Activated CD4-positive, alpha-beta T cell treated with anti-CD3 and anti-CD28 coated beads, Interleukin-2, amount 10 ng/mL, durations not matched to agents 7 days and 5 days (primary cell): ENCODE data around the gene DYNLRB2. TPM values are rescaled to one million over a fixed set of nuclear protein-coding genes. Genes with fewer than 3 reads are reported as not detected.

ENCODE experiments used
- CTCF ChIA-PET: fragments of 350-600 bp; sonication (Branson Sonifier 250); formaldehyde crosslinking; loops from one replicate; lab custom pipeline; 2021; ENCODE audit warnings: antibody characterized with exemption; lab: Charles Lee
- POLR2A ChIA-PET: fragments of 350-600 bp; sonication (Branson Sonifier 250); formaldehyde crosslinking; loops from one replicate; lab custom pipeline; 2021; ENCODE audit warnings: antibody characterized with exemption; lab: Charles Lee
- DNase-seq: peaks from one replicate; pipeline ENCODE4 v3.0.0-alpha.2; 2020
- H3K27ac Mint-ChIP-seq: one replicate; pipeline ENCODE4 v1.8.0; 2021; ENCODE audit warnings: mild to moderate bottlenecking, moderate library complexity, mixed read lengths
- H3K27me3 Mint-ChIP-seq: one replicate; pipeline ENCODE4 v1.8.0; 2021; ENCODE audit warnings: mixed read lengths
- H3K36me3 Mint-ChIP-seq: one replicate; pipeline ENCODE4 v1.8.0; 2021; ENCODE audit warnings: low read depth, mixed read lengths
- H3K4me1 Mint-ChIP-seq: one replicate; pipeline ENCODE4 v1.8.0; 2021; ENCODE audit warnings: mixed read lengths
- H3K4me3 Mint-ChIP-seq: one replicate; pipeline ENCODE4 v1.8.0; 2021; ENCODE audit warnings: mild to moderate bottlenecking, moderate library complexity, mixed read lengths
- H3K9me3 Mint-ChIP-seq: one replicate; pipeline ENCODE4 v1.8.0; 2021; ENCODE audit warnings: mixed read lengths
- total RNA-seq, 2 experiments: library from RNA; stranded (reverse); gene quantifications; one replicate each; pipeline ENCODE4 v1.2.3, GENCODE V29; 2021

Gene DYNLRB2
- total RNA-seq, 2 experiments from 2014 or later, result 0.62 TPM; not detected in 1

DNA sequence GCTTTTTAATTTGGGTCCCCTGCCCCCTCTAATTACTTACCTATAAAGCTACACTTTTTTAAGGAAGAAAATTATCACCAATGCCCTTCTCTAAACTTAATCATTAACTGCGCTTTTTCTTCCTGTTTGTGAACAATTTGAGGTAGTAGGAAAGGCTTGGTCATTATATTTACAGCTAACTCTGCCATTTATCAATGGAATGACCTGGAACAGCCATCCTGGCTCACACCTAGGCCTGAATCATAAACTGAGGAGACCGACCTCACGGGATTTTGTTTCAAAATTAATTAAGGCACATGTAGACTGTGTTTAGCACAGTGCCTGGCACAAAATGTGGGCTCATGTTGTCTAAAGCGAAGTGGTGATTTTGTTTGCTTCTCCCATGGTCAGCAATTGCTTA lies 15.4 kb upstream of the DYNLRB2 start:
- ChIA-PET CTCF (interaction anchor here (0.6 to 4.2 kb wide), 9 partner anchors 13 to 1393 kb away, joined by 3 to 31 read pairs (median 4); no protein-coding TSS in a partner anchor), POLR2A (no interaction called here)
- H3K4me1 Mint-ChIP-seq, result peaks cover 13% of the 10 kb centered on the region
- H3K36me3 Mint-ChIP-seq, result no peaks in the 10 kb centered on the region
- no peak overlapping the region for H3K27ac Mint-ChIP-seq
- no peaks in the 10 kb centered on the region for H3K9me3 Mint-ChIP-seq
- peaks cover 4% of the 10 kb centered on the region for H3K27me3 Mint-ChIP-seq
- no peak for DNase-seq
- no peak overlapping the region for H3K4me3 Mint-ChIP-seq

DNA sequence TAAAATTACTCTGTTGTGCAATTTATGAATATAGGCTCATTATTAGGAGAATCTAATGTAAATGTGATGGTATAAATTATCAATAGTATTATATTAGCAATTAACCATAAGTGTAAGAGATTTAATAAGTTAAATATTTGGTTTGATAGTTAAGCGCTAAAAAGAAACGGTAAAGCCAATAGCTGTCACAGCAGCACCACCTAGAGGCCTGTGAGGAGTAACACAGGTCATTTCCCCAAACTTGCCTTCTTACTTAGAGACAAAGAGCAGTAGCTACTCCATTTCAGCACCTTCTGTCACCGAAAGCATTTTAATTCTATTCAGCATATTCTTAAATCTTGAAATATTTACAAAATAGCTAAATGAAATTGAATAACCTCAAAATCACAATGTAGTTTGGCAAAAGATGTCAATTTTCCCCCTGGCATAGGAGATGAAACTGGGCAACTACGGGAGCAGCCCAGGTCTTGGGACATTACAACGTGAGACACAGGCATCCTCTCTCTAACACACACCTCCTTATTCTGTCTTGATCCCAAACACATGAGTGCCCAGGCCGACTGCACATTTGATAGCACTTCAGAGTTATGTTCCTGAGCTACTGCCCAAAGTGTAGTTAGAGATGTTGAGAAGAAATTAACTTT lies 14.3 kb upstream of the DYNLRB2 start:
- H3K4me3 Mint-ChIP-seq, result no peak overlapping the region
- peaks cover 4% of the 10 kb centered on the region for H3K27me3 Mint-ChIP-seq
- peak; percentile 77 for DNase-seq
- POLR2A ChIA-PET, result interaction anchor here (0.6 kb wide), 1 partner anchor 9 kb away, joined by 3 read pairs; no protein-coding TSS in a partner anchor
- H3K27ac Mint-ChIP-seq, result no peak overlapping the region
- no peaks in the 10 kb centered on the region for H3K36me3 Mint-ChIP-seq
- no peaks in the 10 kb centered on the region for H3K9me3 Mint-ChIP-seq
- CTCF ChIA-PET, result interaction anchor here (0.6 to 4.2 kb wide), 27 partner anchors 8 to 1198 kb away, joined by 3 to 31 read pairs (median 5); no protein-coding TSS in a partner anchor
- peaks cover 13% of the 10 kb centered on the region for H3K4me1 Mint-ChIP-seq

DNA sequence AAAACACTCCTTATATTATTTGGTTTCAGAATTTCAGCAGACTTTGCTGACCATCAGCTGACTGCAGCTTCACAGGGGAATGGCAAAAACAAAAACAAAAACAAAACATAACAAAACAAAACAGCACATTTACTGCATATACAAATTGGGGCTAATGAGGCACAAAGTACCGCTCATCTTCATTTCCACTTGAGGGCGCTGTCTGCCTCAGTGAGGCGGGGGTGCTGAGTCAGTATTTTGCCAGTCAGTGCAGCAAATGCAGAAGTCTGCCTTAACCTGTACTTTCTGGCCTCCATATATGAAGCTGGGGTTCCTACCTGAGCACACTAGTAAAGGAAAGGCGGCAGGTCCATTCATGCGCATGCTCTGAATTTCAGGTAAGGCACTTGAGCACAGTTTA lies 13.5 kb upstream of the DYNLRB2 start:
- Mint-ChIP-seq H3K9me3 (no peaks in the 10 kb centered on the region), H3K27ac (no peak overlapping the region), H3K4me1 (peaks cover 13% of the 10 kb centered on the region), H3K27me3 (peaks cover 2% of the 10 kb centered on the region), H3K36me3 (no peaks in the 10 kb centered on the region), H3K4me3 (no peak overlapping the region)
- POLR2A ChIA-PET, result interaction anchor here (0.6 kb wide), 2 partner anchors 8 to 156 kb away, joined by 3 read pairs; no protein-coding TSS in a partner anchor
- DNase-seq, result peak; percentile 76
- CTCF ChIA-PET, result interaction anchor here (0.6 to 4.2 kb wide), 27 partner anchors 8 to 1199 kb away, joined by 3 to 31 read pairs (median 5); no protein-coding TSS in a partner anchor

DNA sequence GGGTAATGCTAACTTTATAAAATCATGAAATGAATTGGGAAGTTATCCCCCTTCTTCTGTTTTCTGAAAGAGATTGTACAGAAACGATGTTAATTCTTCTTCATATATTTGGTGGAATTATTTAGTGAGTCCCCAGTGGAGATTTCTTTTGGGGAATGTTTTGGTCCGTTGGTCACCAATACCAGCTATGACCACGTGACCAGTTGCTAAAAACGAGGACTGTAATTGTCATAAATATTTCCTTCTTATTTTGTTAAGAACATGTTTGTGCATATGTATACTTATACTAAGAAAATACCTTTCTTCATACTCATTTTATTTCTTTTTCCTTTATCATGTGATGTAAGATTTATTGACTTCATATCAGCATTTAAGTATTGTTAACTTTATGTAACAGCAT lies 10.3 kb upstream of the DYNLRB2 start:
- ChIA-PET CTCF (no interaction called here), POLR2A (no interaction called here)
- H3K27ac Mint-ChIP-seq, result no peak overlapping the region
- H3K9me3 Mint-ChIP-seq, result no peaks in the 10 kb centered on the region
- peaks cover 13% of the 10 kb centered on the region for H3K4me1 Mint-ChIP-seq
- DNase-seq, result no peak
- H3K27me3 Mint-ChIP-seq, result peaks cover 13% of the 10 kb centered on the region
- no peak overlapping the region for H3K4me3 Mint-ChIP-seq
- no peaks in the 10 kb centered on the region for H3K36me3 Mint-ChIP-seq

DNA sequence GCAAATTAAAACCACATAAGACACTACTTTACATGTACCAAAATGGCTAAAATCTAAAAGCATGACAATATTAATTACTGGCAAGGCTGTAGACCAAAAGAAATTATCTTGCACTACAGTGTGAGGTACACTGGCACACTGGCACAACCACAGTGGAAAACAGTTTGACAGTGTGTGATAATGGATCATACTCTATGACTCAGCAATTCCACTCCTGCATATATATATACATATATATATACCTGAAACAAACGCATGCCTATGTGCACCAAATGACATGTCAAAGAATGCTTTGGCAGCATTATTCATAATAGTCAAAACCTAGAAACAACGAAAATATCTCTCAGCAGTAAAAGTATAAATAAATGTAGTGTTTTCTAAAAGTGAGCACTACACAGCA lies 4.6 kb upstream of the DYNLRB2 start:
- peaks cover 11% of the 10 kb centered on the region for H3K36me3 Mint-ChIP-seq
- no peak overlapping the region for H3K27ac Mint-ChIP-seq
- no peaks in the 10 kb centered on the region for H3K9me3 Mint-ChIP-seq
- no peak for DNase-seq
- H3K27me3 Mint-ChIP-seq, result peaks cover 16% of the 10 kb centered on the region
- H3K4me1 Mint-ChIP-seq, result peaks cover 29% of the 10 kb centered on the region
- H3K4me3 Mint-ChIP-seq, result no peak overlapping the region
- ChIA-PET CTCF (no interaction called here), POLR2A (interaction anchor here (0.7 kb wide), 1 partner anchor 9 kb away, joined by 3 read pairs; no protein-coding TSS in a partner anchor)

DNA sequence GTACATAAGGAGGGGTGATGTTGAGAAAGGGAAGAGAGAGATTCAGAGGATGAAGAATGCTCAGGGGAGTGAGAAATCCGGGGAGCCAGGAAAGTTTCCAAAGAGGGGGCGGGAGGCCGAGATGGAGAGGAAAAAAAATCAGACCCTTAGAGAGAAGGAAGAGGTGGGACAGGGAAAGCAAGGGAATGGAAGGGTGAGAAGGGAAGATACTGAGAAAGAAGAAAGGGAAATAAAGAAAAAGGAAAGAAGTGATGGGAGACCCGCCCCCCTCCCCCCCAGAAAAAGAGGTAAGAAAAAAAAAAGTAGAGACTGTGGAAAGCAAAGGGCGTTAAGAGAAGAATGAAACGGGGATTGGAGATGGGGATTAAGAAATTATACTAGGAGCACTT lies 507 bp downstream of the DYNLRB2 start:
- CTCF ChIA-PET, result no interaction called here
- H3K9me3 Mint-ChIP-seq, result no peaks in the 10 kb centered on the region
- H3K27ac Mint-ChIP-seq, result peak overlapping the region; percentile 94
- H3K27me3 Mint-ChIP-seq, result peaks cover 3% of the 10 kb centered on the region
- POLR2A ChIA-PET, result no interaction called here
- H3K36me3 Mint-ChIP-seq, result peaks cover 11% of the 10 kb centered on the region
- H3K4me1 Mint-ChIP-seq, result peaks cover 34% of the 10 kb centered on the region
- DNase-seq, result no peak
- H3K4me3 Mint-ChIP-seq, result peak overlapping the region; percentile 90

DNA sequence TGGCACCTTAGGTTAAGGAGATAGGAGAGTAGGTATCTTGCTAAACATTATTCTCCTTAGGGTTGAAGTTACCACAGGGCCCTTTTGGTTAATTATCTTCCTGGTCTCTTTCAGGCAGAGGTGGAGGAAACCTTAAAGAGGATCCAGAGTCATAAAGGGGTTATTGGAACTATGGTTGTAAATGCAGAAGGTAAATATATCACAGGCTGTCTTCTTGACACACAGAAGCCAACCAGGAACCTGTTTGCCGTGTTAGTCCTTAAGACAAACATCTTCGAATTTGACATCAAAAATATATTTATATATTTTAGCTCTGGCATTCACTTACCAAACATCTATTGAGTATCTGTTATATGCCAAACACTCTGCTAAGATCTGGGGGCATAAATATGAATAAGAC lies 2.4 kb downstream of the DYNLRB2 start:
- peaks cover 41% of the 10 kb centered on the region for H3K4me1 Mint-ChIP-seq
- H3K4me3 Mint-ChIP-seq, result no peak overlapping the region
- H3K9me3 Mint-ChIP-seq, result no peaks in the 10 kb centered on the region
- no peak for DNase-seq
- no peaks in the 10 kb centered on the region for H3K27me3 Mint-ChIP-seq
- peaks cover 11% of the 10 kb centered on the region for H3K36me3 Mint-ChIP-seq
- CTCF ChIA-PET, result interaction anchor here (0.7 to 0.9 kb wide), 2 partner anchors 10 kb away, joined by 3 read pairs; no protein-coding TSS in a partner anchor
- POLR2A ChIA-PET, result no interaction called here
- H3K27ac Mint-ChIP-seq, result no peak overlapping the region

DNA sequence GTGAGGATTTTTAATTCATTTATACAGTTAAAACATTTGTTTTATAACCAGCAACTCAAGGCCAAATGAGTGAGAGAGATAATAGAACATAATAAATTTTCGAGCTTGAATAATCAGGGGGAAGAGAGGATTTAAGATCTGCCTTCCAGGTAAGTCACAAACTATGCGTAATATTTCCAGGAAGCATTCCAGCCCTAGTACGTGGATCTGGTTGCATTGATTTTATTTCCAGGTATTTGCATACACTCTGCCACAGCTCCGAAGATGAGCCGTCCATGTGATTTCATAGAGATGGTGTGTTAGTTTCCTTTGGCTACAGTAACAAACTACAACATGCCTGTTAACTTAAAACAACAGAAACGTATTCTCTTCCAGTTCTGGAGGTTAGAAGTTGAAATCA lies 3.5 kb downstream of the DYNLRB2 start:
- Mint-ChIP-seq H3K4me1 (peaks cover 41% of the 10 kb centered on the region), H3K4me3 (no peak overlapping the region), H3K27me3 (no peaks in the 10 kb centered on the region), H3K36me3 (peaks cover 5% of the 10 kb centered on the region), H3K27ac (no peak overlapping the region), H3K9me3 (no peaks in the 10 kb centered on the region)
- CTCF ChIA-PET, result no interaction called here
- no peak for DNase-seq
- POLR2A ChIA-PET, result no interaction called here

DNA sequence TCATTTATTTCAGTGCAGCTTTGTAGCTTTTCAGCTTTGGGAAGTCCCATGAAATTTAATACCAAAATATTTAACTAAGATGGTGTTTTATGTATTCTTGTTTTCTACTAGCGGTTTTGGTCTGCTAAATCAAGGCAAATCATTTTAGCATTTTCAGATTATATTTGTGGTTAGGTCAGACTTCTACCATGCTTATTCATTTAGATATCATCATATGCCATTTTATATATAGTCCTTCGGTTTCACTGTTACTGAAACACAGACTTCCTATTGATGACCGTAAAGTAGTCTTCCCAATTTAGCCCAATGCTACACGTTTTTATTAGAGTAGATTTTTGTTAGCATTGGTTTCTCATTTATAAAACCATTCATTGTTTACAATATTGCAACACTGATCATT lies 5.5 kb downstream of the DYNLRB2 start:
- Mint-ChIP-seq H3K4me3 (no peak overlapping the region), H3K9me3 (no peaks in the 10 kb centered on the region), H3K36me3 (no peaks in the 10 kb centered on the region), H3K27me3 (no peaks in the 10 kb centered on the region), H3K27ac (no peak overlapping the region), H3K4me1 (peaks cover 24% of the 10 kb centered on the region)
- ChIA-PET POLR2A (no interaction called here), CTCF (no interaction called here)
- no peak for DNase-seq

DNA sequence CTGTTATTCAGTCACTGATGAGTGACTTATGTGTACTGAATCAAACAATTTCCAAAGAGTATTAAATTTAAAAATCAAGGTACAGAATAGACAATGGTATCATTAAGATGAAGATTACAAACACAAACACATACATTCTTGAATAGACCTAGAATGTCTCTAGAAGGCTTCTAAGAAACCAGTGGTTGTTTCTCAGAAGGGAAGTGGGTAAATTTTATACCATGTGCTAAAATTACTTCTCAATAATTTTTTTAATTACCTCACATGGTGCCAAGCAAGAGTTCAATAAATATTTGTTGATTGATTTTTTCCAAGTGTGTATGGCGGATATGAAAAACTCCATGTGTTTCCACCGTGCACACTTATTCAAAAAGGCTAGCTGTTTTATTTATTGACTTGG lies 6.4 kb downstream of the DYNLRB2 start:
- CTCF ChIA-PET, result interaction anchor here (1.1 kb wide), 1 partner anchor 44 kb away, joined by 3 read pairs; no protein-coding TSS in a partner anchor
- H3K36me3 Mint-ChIP-seq, result no peaks in the 10 kb centered on the region
- POLR2A ChIA-PET, result no interaction called here
- H3K9me3 Mint-ChIP-seq, result no peaks in the 10 kb centered on the region
- H3K4me3 Mint-ChIP-seq, result no peak overlapping the region
- H3K27me3 Mint-ChIP-seq, result no peaks in the 10 kb centered on the region
- H3K4me1 Mint-ChIP-seq, result peaks cover 19% of the 10 kb centered on the region
- no peak overlapping the region for H3K27ac Mint-ChIP-seq
- DNase-seq, result no peak

DNA sequence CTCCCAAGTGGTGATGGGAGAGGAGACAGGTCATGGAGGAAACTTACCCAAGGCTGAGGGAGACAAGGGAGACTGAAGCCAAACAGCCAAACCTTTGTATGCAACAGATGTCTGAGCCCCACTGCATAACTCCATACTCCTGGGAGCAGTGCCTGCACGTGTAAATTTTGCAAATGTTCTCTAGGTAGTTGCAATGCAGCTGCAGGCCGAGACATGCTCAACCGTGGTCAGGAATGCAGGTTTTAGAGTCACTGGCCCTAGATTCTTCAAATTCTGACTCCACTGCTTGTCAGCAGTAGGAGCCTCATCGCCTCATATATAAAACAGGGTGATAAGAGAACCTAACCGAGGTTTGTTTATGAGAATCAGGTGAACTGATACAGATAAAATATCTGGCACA lies 11.5 kb downstream of the DYNLRB2 start:
- ChIA-PET POLR2A (no interaction called here), CTCF (interaction anchor here (1.2 kb wide), 1 partner anchor 1782 kb away, joined by 3 read pairs; no protein-coding TSS in a partner anchor)
- H3K4me1 Mint-ChIP-seq, result peaks cover 29% of the 10 kb centered on the region
- H3K4me3 Mint-ChIP-seq, result no peak overlapping the region
- no peak for DNase-seq
- no peak overlapping the region for H3K27ac Mint-ChIP-seq
- H3K9me3 Mint-ChIP-seq, result no peaks in the 10 kb centered on the region
- H3K27me3 Mint-ChIP-seq, result no peaks in the 10 kb centered on the region
- H3K36me3 Mint-ChIP-seq, result no peaks in the 10 kb centered on the region

DNA sequence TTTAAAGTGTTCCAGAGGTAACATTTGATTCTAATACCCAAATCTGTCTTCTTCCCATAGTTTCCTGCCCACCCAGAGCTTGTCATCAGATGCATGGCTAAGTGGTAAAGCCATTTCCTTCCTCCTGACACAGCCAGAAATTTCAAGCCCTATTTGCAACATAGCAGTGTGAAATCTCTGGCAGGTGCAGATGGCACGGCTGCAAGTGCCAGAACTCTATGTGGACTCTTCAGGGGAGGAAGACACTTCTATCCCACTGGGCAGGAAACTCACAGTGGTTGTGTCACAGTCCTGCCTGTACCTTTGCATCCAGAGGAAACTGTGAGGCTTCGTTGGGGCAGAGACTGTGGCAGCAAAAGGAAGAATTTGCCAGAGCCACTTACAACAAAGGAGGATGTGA lies 13.2 kb downstream of the DYNLRB2 start:
- POLR2A ChIA-PET, result no interaction called here
- Mint-ChIP-seq H3K9me3 (no peaks in the 10 kb centered on the region), H3K27me3 (no peaks in the 10 kb centered on the region), H3K4me1 (peaks cover 20% of the 10 kb centered on the region), H3K27ac (no peak overlapping the region), H3K36me3 (no peaks in the 10 kb centered on the region), H3K4me3 (no peak overlapping the region)
- no peak for DNase-seq
- CTCF ChIA-PET, result interaction anchor here (1.2 to 1.4 kb wide), 2 partner anchors 8 to 13 kb away, joined by 3 read pairs; no protein-coding TSS in a partner anchor

DNA sequence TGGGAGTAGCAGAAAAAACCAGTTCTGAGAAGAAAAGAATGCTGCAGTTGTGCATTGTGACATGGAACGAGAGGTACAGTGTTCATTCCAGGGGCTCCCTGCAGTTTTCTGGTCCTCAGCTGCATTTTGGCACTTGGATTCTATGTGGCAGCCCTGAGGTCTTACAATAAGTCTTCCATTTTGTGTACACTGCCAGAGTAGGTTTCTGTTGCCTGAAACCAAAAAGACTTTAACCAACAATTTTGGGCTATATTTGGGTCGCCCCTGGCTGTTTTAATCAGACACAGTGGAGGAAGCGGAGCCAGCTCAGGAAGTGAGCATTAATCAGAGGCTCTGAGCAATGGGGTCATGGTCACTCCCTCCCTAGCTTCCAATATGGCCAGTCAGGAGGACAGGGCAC lies 15.7 kb downstream of the DYNLRB2 start:
- Mint-ChIP-seq H3K27ac (no peak overlapping the region), H3K9me3 (no peaks in the 10 kb centered on the region), H3K4me3 (no peak overlapping the region), H3K27me3 (no peaks in the 10 kb centered on the region), H3K4me1 (peaks cover 20% of the 10 kb centered on the region), H3K36me3 (no peaks in the 10 kb centered on the region)
- POLR2A ChIA-PET, result no interaction called here
- no peak for DNase-seq
- CTCF ChIA-PET, result no interaction called here
